WI38 (cell line): Measurements from ENCODE around the gene HSD3B2.

Experiments used
- H3K4me3 ChIP-seq: 2 replicates; pipeline ENCODE4 v1.5.1; 2011; ENCODE audit warnings: low read depth, mild to moderate bottlenecking, control low read depth, low read length
- CTCF ChIP-seq: IDR thresholded peaks from 2 replicates; pipeline ENCODE4 v1.5.1; 2012; ENCODE audit warnings: low read depth, mild to moderate bottlenecking, control low read depth, low read length

Gene HSD3B2

GRCh38 chr1:119414950-119415349 lies at the start of gene HSD3B2:
Gene HSD3B2 (plus strand): TSS chr1:119415150. CDS start chr1:119415420, 270 bp downstream.
- H3K4me3 ChIP-seq: no peak within 1 kb of the TSS
- TF ChIP-seq CTCF: no peak

- no peak for TF ChIP-seq CTCF
- H3K4me3 ChIP-seq: no peak overlapping the region
Observed at GRCh38 chr1:119366424-119366823, 48.5 kb upstream of the HSD3B2 start.

GRCh38 chr1:119367432-119368124 lies 47.4 kb upstream of the HSD3B2 start:
- TF ChIP-seq CTCF: peak; percentile 87

GRCh38 chr1:119368554-119368953 lies 46.4 kb upstream of the HSD3B2 start, which contains the start of gene HAO2:
Gene HAO2 (plus strand): TSS chr1:119368785. CDS start chr1:119381086, 12,301 bp downstream.
- no peak for TF ChIP-seq CTCF
- H3K4me3 ChIP-seq: no peak within 1 kb of the TSS

More at GRCh38 chr1:119367432-119368124, 47.4 kb upstream of the HSD3B2 start:
- H3K4me3 ChIP-seq: no peak overlapping the region

GRCh38 chr1:119370748-119371147 lies 44.2 kb upstream of the HSD3B2 start:
- no peak for TF ChIP-seq CTCF

GRCh38 chr1:119371815-119372214 lies 43.1 kb upstream of the HSD3B2 start:
- TF ChIP-seq CTCF: no peak
- no peak overlapping the region for H3K4me3 ChIP-seq

More at GRCh38 chr1:119370748-119371147, 44.2 kb upstream of the HSD3B2 start:
- H3K4me3 ChIP-seq: no peak overlapping the region

- TF ChIP-seq CTCF: no peak
- H3K4me3 ChIP-seq: no peak overlapping the region
Observed at GRCh38 chr1:119372503-119373086, 42.4 kb upstream of the HSD3B2 start.
